HG02571 (cell line): ENCODE results near the gene PDZD8.
"Not testable (repeated sequence)": the region's sequence is repeated elsewhere in the genome, so short reads cannot be mapped to it uniquely, and the experiment has no call there.

Source experiments
- ATAC-seq: cut with Tn5 transposase; IDR thresholded peaks from one replicate; pipeline ENCODE4 v1.9.1; 2021; ENCODE audit warnings: mild to moderate bottlenecking, moderate library complexity; ENCODE audit not compliant: unreplicated experiment

The PDZD8 gene

DNA sequence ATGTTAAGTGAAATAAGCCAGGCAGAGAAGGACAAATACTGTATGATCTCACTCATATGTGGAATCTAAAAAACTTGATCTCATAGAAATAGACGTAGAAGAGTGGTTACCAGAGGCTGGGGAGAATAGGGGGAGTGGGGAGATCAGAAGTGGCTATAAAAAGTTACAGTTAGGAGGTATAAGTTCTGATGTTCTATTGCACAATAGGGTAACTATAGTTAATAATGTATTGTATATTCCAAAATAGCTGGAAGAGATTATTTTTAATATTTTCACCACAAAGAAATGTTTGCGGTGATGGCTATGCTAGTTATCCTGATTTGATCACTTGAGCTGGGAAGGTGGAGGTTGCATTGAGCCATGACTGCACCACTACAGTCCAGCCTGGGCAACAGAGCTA lies 80.5 kb downstream of the PDZD8 start:
- ATAC-seq, result no peak

DNA sequence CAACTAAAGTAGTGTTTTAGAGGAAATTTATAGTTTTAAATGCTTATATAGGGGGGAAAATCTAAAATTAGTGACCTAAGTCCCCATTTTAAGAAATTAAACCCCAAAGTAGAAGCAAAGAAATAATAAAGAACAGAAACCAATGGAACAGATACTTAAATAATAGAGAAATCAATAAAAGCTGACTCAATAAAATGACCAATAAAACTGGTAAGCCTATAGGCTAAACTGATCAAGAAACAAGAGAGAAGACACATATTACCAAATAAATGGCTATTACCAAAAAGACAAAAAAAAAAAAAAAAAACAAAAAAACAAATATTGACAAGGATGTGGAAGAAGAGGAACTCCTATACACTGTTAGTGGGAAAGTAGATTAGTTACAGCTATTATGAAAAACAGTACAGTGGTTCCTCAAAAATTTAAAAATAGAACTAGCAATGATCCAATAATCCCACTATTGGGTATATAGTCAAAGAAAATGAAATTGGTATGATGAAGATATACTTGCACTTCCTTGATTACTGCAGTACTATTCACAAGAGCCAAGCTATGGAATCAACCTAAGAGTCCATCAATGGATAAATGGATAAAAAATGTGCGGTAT lies 81.1 kb downstream of the PDZD8 start:
- no peak for ATAC-seq

DNA sequence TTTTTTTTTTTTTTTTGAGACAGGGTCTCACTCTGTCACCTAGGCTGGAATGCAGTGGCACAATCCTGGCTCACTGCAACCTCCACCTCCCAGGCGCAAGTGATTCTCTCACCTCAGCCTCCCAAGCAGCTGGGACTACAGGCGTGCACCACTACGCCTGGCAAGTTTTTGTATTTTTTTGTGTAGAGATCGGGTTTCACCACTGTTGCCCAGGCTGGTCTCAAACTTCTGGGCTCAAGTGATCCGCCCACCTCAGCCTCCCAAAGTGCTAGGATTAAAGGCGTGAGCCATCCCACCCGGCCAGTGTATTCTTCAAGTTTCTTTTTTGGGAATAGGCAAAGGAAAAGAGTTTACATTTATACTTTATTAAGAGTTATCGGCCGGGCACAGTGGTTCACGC lies 84.4 kb downstream of the PDZD8 start:
- not testable (repeated sequence) for ATAC-seq

DNA sequence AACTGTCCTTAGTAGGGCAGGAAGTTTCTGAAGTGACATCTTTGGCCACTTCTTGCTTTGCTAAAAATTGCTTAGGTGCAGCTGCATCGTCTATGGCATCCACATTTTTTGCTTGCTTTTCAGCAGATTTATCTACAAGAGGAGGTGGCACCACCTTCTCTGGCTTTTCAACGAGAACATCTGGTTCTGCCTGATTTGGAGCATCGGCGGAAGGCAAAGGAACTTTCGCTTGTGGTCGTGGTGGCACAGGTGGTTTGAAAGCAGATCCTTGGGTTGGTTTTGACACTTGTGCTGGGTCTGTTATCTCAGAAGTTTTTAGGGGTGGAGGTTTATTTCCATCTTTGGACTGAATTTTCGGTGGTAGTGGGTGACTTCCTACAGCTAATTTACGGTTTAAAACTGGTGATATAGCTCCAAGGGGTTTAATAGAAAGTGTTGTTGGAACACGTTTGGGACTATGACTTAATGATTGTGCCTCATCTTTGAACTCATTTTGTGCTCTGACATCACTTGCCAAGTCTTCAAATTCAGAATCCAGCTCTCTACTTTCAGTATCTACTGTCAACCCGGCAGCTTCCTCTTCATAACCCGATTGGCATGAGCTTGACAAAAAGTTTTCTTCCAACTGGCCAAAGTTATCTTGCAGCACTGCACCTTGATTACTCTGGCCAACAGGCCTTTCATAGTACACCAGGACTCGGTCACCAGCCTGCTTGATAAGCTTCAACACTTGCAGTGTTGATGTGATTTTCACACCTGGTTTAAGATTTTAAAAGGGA lies 90.3 kb downstream of the PDZD8 start:
- ATAC-seq, result no peak

DNA sequence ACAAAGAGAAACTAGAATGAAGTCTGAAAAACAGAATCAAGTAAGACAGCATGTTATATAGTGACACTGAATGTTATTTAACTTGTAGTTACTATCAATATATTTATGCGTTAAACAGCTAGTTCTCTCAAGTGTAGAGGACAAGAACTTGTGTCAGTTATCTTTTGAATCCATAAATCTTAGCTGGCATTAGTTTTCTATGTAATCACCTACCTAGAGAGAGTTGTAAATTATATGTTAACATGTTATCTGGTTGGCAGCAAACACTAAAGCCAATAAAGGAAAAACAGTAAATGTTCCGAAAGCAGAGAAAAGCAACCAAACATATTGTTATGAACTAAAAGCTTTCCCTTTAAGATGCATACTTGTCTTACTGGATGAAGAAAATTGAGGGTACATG lies 97.6 kb downstream of the PDZD8 start:
- ATAC-seq, result no peak

DNA sequence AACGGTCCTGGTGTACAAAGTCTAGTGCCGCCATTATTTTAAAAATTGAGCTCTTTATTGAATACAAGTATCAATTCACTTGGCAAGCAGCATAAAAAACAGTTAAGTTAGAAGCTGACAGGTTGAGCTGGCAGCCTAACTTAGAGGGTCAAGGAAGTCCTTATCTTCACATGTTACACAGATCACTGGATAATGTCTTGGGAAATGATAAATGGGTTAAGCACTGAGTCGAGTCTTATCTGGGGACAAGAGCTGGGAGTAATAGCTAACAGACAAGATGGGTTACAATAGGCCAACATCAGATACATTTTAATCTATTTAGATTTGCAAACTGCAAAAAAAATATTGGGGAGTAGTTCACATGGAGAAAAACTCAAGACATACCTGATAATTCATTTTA lies 100.1 kb downstream of the PDZD8 start:
- ATAC-seq, result no peak

DNA sequence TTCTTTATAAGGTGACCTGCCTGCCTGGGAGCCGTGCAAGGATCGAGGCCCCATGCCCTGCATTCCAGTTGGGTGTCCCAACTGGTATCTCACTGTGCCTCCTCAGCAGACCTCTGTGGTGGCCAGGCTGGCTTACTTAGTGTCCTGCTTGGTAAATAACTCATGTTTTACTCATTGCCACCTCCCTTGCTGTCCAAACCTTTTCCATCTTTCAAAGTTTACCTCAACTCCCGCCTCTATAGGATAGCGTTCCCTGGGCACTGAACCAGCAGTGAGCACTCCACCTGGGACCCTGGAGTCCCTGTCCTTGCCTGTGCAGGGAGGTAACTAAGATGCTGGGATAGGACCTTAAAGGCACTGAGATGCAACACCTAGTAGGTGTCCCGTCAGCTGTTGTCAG lies 100.7 kb downstream of the PDZD8 start:
- ATAC-seq, result no peak

DNA sequence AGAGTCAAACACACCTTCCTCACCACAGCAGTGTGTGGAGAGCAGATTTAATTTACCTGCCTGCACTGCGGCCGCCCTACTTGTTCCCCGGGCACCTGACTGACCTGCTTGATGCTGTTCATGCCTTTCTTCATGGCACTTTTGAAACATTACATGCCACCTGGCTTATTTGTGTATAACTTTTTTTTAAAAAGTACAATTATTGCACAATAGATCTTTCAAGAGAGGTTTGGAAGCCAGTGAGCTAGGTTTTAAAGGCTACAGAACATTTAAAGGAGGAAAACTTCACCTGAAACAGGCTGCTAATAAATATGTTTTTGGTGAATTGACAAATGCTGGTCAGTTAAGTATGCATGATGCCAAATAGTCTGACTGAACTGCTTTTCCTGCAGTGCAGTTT lies 101.3 kb downstream of the PDZD8 start:
- no peak for ATAC-seq

DNA sequence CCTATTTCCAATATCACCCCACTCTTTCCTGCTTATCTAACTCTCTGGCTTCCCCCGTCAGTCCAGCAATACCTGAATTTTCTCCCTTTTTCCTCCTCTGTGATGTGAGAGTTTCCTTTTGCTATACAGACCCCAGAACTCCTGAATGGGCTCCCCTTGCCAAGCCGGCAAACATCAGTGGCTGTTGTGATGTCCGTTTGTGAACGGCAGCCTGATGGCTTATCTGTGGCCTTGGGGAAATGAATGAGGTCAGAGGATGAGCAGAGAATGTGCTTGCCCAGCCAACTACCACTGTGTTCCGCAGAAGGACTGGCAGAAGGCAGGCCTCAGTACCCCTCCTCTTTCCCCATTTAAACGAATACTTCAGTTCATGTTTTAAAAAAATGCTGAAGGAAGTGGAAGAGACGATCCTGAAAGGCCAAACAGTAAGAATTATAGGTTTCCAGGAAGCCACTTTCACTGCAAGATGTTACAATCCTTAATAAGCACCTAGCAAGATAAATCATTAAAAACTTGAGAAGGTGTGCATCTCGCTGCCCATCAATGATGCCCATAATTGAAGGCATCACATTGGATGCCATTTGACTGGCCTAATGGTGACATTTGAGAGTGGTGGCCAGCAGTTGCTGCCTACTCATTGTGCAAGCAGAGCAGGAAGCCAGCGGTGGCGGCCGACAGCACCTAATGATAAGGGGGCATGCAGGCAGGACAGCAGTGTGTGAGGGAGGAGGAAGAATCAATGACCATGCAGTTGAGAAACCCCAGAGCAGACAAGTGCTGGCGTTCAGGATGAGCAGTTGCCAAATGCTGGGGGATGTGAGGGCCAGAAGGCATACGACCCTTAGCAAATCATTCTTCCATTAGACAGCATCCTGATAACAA lies 102.8 kb downstream of the PDZD8 start:
- no peak for ATAC-seq

DNA sequence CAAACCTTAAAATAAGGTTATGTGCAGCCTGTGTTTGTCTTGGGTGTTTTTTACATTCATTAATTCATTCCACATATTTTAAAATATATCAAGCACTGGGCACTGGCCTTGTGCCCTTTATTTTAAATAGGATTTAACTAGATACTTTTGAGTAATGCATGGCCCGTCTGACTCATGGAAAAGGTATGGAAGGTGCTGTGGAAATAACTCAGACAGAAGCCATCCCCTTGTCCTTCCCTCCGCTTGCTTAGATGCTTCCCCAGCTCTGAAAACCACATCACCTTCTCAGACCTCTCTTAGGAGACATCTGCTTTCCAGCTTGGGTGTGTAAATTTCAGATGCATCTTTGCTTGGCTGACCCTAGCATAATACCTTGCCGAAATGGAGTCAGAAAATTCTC lies 103.8 kb downstream of the PDZD8 start:
- no peak for ATAC-seq

DNA sequence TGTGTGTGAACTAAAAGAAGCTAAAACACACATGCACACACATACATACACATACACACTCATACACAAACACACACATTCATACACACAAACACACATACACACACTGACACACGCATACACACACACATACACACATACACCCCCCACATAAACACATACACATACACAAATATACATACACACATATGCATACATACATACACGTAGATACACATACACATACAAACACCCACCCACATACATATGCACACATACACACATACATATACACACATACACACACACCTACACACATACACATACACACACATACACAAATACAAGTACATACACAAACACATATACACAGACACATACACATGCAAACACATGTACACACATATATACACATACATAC lies 106.3 kb downstream of the PDZD8 start:
- no peak for ATAC-seq

DNA sequence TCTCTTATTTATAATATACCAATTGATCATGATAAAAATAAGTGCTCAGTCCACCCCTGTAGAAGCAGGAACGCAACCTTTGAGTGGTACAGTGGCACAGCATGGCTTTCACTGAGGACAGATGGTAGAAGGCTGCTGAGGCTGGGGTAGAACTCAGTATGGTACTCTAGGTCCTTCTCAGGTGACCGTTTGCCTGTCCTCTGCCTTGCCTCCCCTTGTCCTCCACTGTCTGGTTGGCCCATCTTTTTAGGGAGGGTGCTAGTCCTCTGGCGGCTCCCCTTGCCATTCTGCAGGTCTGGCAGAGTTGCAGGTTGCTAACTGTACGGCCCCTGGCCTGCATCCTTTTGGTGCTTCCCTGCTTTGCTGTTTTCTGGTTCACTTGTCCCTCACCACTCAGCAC lies 107.0 kb downstream of the PDZD8 start:
- ATAC-seq, result no peak

DNA sequence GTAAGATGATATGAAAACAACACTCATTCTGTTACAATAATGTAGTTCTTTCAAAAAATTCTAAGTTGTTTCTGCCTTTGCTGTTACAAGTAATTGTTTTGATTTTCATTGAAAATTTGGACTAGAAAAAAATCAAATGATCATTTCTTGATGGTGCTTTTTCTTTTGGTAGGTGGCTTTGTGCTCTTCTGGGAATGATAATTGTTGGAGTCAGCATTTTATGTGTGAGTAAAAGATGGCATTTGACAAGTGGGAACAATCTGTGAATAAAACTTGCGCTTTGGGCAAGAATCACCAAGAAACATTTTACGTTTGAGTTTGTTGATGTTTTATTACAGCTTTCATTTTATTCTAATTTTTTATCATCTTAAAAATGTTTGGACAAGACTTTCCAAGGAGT lies 108.4 kb downstream of the PDZD8 start:
- ATAC-seq, result no peak

DNA sequence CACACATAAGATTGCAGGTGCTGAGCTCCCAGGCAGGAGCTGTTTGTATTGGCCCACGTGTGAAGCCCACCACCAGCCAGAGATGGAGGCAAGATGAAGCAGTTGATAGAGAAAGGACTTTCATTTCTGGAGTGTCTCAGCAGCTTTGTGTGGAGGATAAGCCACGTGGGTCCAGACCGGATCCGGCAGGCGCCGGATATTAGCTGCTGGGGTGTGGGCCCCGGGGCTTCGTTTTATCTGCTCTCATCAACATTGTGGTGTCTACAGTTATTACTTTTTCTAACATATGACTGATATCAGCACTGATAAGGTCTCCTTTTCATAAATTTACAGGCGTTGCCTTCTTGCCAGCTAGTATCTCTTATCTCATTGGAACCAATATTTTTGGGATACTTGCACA lies 108.8 kb downstream of the PDZD8 start:
- ATAC-seq, result no peak

DNA sequence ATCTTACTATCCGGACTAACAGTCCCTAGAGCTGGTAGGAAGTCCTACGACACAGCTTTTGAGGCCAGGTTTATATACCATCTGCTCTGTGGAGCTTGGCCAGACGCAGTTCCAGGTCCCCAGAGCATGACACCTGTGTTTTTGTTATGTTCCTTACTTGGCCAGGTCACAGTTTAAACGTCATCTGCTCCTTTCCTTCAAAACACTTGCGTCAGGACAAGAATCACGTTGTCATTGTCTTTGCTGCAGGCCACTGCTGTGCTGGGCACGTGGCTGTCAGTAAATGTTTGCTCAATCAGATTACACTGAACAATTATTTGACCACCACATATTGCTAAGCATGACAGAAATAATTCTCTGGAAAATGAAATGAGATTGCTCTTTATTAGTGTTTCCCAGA lies 110.5 kb downstream of the PDZD8 start:
- no peak for ATAC-seq

DNA sequence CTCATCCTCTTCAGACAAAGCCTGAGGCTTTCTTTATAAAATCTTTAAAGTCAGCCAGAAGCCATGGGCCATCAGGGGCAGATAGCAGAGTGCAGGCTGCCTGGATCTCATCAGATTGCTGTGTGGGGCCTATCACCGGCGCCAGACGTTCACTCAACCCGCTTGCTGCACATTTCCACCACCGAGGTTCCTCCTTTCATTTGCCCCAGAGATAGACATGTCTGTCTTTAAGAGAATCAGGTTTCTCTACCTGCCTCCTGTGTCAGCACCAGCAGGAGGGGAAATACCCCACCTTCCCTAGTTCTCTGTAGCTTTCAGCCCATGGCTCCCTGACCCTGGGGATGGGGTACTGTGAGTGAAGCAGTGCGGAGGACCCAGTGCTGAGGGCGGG lies 112.3 kb downstream of the PDZD8 start:
- ATAC-seq, result no peak

DNA sequence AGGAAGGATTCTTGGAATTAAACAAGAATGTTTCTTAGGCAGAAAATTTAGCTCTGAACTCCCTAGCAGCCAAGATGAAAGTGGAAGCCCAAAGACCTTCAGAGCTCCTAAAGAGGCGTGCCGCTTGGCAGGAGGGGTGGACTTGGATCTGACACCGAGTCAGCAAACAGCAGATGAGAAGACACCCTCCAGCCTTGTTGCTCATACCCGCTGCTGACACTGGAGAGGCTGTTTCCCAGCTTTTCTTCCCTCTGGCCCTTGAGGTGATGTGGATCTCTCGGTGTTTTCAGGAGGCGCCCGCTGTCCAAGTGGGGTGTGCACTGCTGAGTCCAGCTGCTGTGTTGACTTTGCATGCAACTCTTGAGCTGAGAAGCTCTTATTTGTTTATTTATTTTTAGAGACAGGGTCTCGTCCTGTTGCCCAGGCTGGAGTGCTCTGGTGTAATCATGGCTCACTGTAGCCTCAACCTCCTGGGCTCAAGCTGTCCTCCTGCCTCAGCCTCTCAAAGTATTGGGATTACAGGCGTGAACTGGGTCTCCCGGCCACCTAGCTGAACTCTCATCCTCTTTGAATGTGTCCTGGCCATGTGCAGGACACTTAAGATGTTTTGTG lies 112.8 kb downstream of the PDZD8 start:
- ATAC-seq, result no peak

DNA sequence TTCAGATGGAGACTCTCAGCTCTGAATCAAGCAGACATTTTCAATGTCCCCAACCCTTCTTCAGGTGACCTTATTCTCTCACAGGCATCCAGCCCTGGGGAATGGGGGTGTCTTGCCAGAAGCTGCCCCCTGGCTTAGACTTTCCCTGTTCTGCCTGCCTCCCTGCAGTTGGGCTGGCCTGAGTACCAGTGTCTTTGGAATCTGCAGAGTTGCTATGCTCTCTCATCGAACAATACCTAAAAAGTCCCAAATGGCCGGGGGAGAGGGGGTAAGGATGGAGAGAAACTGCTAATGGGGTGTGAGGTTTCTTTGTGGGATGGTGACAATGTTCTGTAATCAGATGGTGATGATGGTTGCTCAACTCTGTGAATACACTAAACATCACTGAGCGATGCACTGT lies 113.7 kb downstream of the PDZD8 start:
- no peak for ATAC-seq

DNA sequence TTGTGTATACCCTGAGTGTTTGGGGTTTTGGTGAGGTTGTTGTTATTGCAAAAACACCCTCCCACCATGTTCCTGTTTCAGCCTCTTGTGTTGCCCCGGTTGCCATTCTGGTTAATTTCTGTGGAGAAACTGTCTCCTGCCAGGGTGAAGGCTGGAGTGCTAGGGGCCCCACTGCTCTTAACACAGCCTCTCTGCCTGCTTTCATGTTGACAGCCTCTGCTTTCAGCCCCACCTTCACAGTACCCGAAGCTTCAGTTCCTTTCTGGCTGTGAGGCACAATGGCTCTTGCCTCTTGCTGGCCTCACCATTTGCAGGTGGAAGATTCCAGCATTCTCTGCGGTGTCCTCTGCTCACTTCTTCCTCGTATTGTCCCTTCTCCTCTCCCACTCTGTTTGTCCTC lies 115.2 kb downstream of the PDZD8 start:
- ATAC-seq, result no peak

DNA sequence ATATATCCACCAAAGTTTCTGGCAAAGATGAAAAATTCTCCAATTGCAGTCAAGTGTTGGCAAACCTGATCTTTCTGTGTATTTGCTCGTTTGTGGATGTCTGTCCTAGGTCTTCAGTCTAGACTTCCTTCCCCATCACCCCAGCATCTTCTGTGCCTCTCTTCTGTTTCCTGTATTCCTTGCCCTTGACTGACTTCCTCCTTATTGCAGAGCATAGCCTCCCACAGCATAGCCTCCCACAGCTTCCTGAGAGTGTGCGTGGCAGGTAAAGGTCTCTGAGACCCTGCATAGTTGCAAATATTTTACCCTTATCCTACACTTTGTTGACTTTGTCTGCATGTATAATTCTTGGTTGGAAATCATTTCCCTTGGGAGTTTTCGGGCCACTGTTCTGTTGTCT lies 116.0 kb downstream of the PDZD8 start:
- ATAC-seq, result no peak

DNA sequence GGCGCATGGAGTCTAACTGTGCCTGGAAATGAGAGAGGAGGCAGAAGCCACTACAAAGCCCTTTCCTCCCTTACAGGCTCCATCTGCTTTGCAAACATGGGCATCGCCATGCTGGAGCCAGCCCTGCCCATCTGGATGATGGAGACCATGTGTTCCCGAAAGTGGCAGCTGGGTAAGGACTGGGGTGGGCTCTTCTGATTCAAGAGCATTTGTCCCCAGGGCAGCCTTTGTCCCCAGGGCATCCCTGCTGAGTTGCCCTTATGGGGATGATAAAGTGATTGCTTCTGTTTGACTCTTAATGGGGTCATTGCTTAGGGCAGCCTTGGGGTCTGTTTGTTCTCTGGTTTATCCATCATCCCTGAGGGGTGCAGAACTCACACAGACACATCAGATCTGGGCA lies 117.5 kb downstream of the PDZD8 start:
- no peak for ATAC-seq

DNA sequence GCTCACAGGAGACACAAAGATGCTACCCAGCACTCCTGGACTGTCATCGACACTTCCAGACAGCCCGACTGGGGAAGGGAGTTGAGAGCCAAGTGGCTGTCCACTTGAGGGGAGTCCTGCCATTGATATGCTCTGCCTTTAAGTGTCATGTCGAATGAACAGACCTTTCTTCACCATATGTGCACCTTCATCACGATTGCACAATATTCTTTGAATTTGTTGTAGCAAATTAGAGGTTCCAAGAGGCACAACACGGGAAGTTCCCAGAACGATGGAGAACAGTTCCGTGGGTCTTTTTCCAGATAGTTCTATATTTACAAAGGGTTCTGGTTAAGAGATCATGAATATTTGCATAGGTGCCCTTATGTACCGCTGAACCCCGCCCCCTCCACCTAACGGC lies 118.3 kb downstream of the PDZD8 start:
- ATAC-seq, result no peak
